IMR-90 (cell line): ENCODE data around the gene ATP11A. TPM values are rescaled to one million over a fixed set of nuclear protein-coding genes. Genes with fewer than 3 reads are reported as not detected.

ENCODE experiments used
- ATAC-seq: fragments of 200-7000 bp; cut with Tn5 transposase; 2 replicates; pipeline ENCODE4 v1.9.1; 2020; ENCODE audit warnings: low read depth, mild to moderate bottlenecking, moderate library complexity
- BruUV-seq: library from RNA; stranded (reverse); fragments of 400-500 nt; replicated peaks from 2 replicates; lab custom pipeline; 2021; lab: Mats Ljungman, UMichigan
- CTCF ChIA-PET: fragments of 300-600 bp; formaldehyde crosslinking; extraction: SDS; loops from one replicate; lab custom pipeline; 2021; ENCODE audit warnings: antibody characterized with exemption; lab: Yijun Ruan, JAX
- POLR2A ChIA-PET: fragments of 300-600 bp; sonication (Branson Sonifier 250); formaldehyde crosslinking; loops from one replicate; lab custom pipeline; 2022; ENCODE audit warnings: antibody characterized with exemption; ENCODE audit not compliant: unreplicated experiment; lab: Charles Lee
- DNase-seq: peaks from one replicate; pipeline ENCODE4 v3.0.0; 2013
- H2AFZ ChIP-seq: replicated peaks from 2 replicates; pipeline ENCODE3; 2013; ENCODE audit warnings: low read length, mild to moderate bottlenecking; ENCODE audit not compliant: poor library complexity
- H2AK5ac ChIP-seq: 2 replicates; pipeline ENCODE4 v1.6.1; 2013; ENCODE audit warnings: low read depth, low read length, inconsistent platforms
- H2AK9ac ChIP-seq: replicated peaks from 2 replicates; pipeline ENCODE3; 2013; ENCODE audit warnings: mild to moderate bottlenecking, low read depth, low read length, moderate library complexity; ENCODE audit not compliant: poor library complexity
- H2BK120ac ChIP-seq: 2 replicates; pipeline ENCODE4 v1.6.1; 2013; ENCODE audit warnings: low read depth, low read length, inconsistent platforms
- H2BK15ac ChIP-seq: 3 replicates; pipeline ENCODE4 v1.6.1; 2013; ENCODE audit warnings: low read depth, low read length, inconsistent platforms
- H2BK20ac ChIP-seq: 2 replicates; pipeline ENCODE4 v1.6.1; 2013; ENCODE audit warnings: low read depth, mild to moderate bottlenecking, inconsistent platforms, low read length, moderate library complexity
- H2BK5ac ChIP-seq: 2 replicates; pipeline ENCODE4 v1.6.1; 2013; ENCODE audit warnings: mild to moderate bottlenecking, low read depth, low read length, inconsistent platforms; ENCODE audit not compliant: poor library complexity, severe bottlenecking
- H3K14ac ChIP-seq: replicated peaks from 2 replicates; pipeline ENCODE4 v1.6.1; 2013; ENCODE audit warnings: low read depth, low read length, inconsistent platforms
- H3K18ac ChIP-seq: 2 replicates; pipeline ENCODE4 v1.6.1; 2013; ENCODE audit warnings: low read depth, low read length, control low read depth
- H3K23ac ChIP-seq: 2 replicates; pipeline ENCODE4 v1.6.1; 2013; ENCODE audit warnings: low read depth, low read length, inconsistent platforms
- H3K27ac ChIP-seq: 2 replicates; pipeline ENCODE4 v1.5.1; 2013; ENCODE audit warnings: mild to moderate bottlenecking, control low read depth, low read length; ENCODE audit not compliant: insufficient read depth
- H3K27me3 ChIP-seq: 2 replicates; pipeline ENCODE4 v1.6.1; 2013; ENCODE audit warnings: low read length; ENCODE audit not compliant: control insufficient read depth, insufficient read depth
- H3K36me3 ChIP-seq: 2 replicates; pipeline ENCODE4 v1.6.1; 2013; ENCODE audit warnings: low read length, mixed read lengths; ENCODE audit not compliant: control insufficient read depth, insufficient read depth
- H3K4ac ChIP-seq: 2 replicates; pipeline ENCODE4 v1.6.1; 2013; ENCODE audit warnings: low read depth, low read length, inconsistent platforms
- H3K4me1 ChIP-seq: 2 replicates; pipeline ENCODE4 v1.6.1; 2013; ENCODE audit warnings: low read length, mixed read lengths; ENCODE audit not compliant: control insufficient read depth, insufficient read depth
- H3K4me2 ChIP-seq: 2 replicates; pipeline ENCODE4 v1.6.1; 2013; ENCODE audit warnings: low read depth, mild to moderate bottlenecking, control low read depth, low read length, moderate library complexity
- H3K4me3 ChIP-seq: 2 replicates; pipeline ENCODE4 v1.5.1; 2013; ENCODE audit warnings: low read depth, mild to moderate bottlenecking, control low read depth, low read length, moderate library complexity; ENCODE audit not compliant: insufficient read depth
- H3K56ac ChIP-seq: 2 replicates; pipeline ENCODE4 v1.6.1; 2013; ENCODE audit warnings: low read length, inconsistent platforms; ENCODE audit not compliant: insufficient read depth; ENCODE audit errors: extremely low read depth
- H3K79me1 ChIP-seq, 2 experiments: 2 replicates each; pipeline ENCODE4 v1.6.1; 2013; ENCODE audit warnings: low read length in 2 of 2, inconsistent platforms in 1 of 2, low read depth in 1 of 2
- H3K9ac ChIP-seq: 2 replicates; pipeline ENCODE4 v1.6.1; 2013; ENCODE audit warnings: low read depth, low read length, control low read depth
- H3K9me1 ChIP-seq: 2 replicates; pipeline ENCODE4 v1.6.1; 2013; ENCODE audit warnings: low read length, inconsistent platforms; ENCODE audit not compliant: insufficient read depth
- H3K9me3 ChIP-seq: 2 replicates; pipeline ENCODE4 v1.6.1; 2013; ENCODE audit warnings: low read length; ENCODE audit not compliant: control insufficient read depth, insufficient read depth
- H4K20me1 ChIP-seq: 2 replicates; pipeline ENCODE4 v1.6.1; 2013; ENCODE audit warnings: low read length, inconsistent platforms; ENCODE audit not compliant: insufficient read depth
- H4K5ac ChIP-seq: 2 replicates; pipeline ENCODE4 v1.6.1; 2013; ENCODE audit warnings: mild to moderate bottlenecking, low read depth, low read length, control low read depth
- H4K8ac ChIP-seq, 2 experiments: 2 replicates each; pipeline ENCODE4 v1.6.1; 2013; ENCODE audit warnings: low read depth in 2 of 2, low read length in 2 of 2, control low read depth in 1 of 2, inconsistent platforms in 1 of 2
- H4K91ac ChIP-seq: 2 replicates; pipeline ENCODE4 v1.6.1; 2013; ENCODE audit warnings: low read depth, low read length, inconsistent platforms; ENCODE audit not compliant: insufficient read depth
- BHLHE40 ChIP-seq: fragments of 150-350 bp; IDR thresholded peaks from 2 replicates; pipeline ENCODE4 v1.6.1; 2016; ENCODE audit warnings: mild to moderate bottlenecking, low read depth, low read length
- CHD1 ChIP-seq: IDR thresholded peaks from 2 replicates; pipeline ENCODE4 v1.6.1; 2012; ENCODE audit warnings: low read depth, low read length, improper control_type of control experiment
- FOS ChIP-seq: fragments of 150-350 bp; IDR thresholded peaks from 2 replicates; pipeline ENCODE4 v1.6.1; 2016; ENCODE audit warnings: low read depth, low read length
- MAFK ChIP-seq: IDR thresholded peaks from 2 replicates; pipeline ENCODE4 v1.6.1; 2012; ENCODE audit warnings: low read depth, low read length, improper control_type of control experiment
- MAZ ChIP-seq: IDR thresholded peaks from 2 replicates; pipeline ENCODE4 v1.6.1; 2012; ENCODE audit warnings: low read depth, mild to moderate bottlenecking, low read length, improper control_type of control experiment, moderate library complexity, borderline replicate concordance
- MXI1 ChIP-seq: IDR thresholded peaks from 2 replicates; pipeline ENCODE4 v1.6.1; 2012; ENCODE audit warnings: low read depth, mild to moderate bottlenecking, low read length, moderate library complexity, borderline replicate concordance
- NFE2L2 ChIP-seq: fragments of 150-350 bp; IDR thresholded peaks from 2 replicates; pipeline ENCODE4 v1.6.1; 2016; ENCODE audit warnings: low read depth, mild to moderate bottlenecking, low read length
- POLR2A ChIP-seq: IDR thresholded peaks from 2 replicates; pipeline ENCODE4 v1.6.1; 2012; ENCODE audit warnings: mild to moderate bottlenecking, low read depth, low read length
- RAD21 ChIP-seq: IDR thresholded peaks from 2 replicates; pipeline ENCODE4 v1.6.1; 2012; ENCODE audit warnings: low read length, improper control_type of control experiment
- RFX5 ChIP-seq: IDR thresholded peaks from 2 replicates; pipeline ENCODE4 v1.8.0; 2012; ENCODE audit warnings: low read depth, mild to moderate bottlenecking, low read length, moderate library complexity
- WGBS, 2 experiments: methylation state at CpG; one replicate each; pipeline versions ENCODE4 v1.1.5 to v1.1.7; 2013; ENCODE audit warnings: missing lambda C conversion rate in 2 of 2; ENCODE audit not compliant: insufficient read length in 1 of 2; ENCODE audit errors: extremely low coverage in 2 of 2; 5-methylcytosine and 5-hydroxymethylcytosine counted together
- dilution Hi-C: fragments of 300-500 bp; cut with HindIII; formaldehyde crosslinking; loops from one replicate; pipeline ENCODE4 v1.14.3; 2018; ENCODE audit warnings: low sequenced_read_pairs; ENCODE audit not compliant: unreplicated experiment
- in situ Hi-C: fragments of 300-500 bp; cut with MboI; formaldehyde crosslinking; loops from 3 replicates; pipeline ENCODE4 v1.14.3; 2019; ENCODE audit warnings: low sequenced_read_pairs, inconsistent platforms, mixed read lengths
- intact Hi-C: fragments of 100-400 bp; cut with micrococcal nuclease; formaldehyde crosslinking; loops from 2 replicates; pipeline ENCODE4 v1.10.0; 2022
- polyA plus RNA-seq, 3 experiments: library from polyadenylated mRNA; depleted of rRNA; stranded (reverse); fragments of >200 nt; gene quantifications; 2 replicates each; pipeline ENCODE4 v1.2.3, GENCODE V29; 2012; ENCODE audit warnings: low replicate concordance in 1 of 3
- total RNA-seq: library from RNA; depleted of rRNA; stranded (reverse); fragments of >200 nt; gene quantifications from 2 replicates; pipeline ENCODE4 v1.2.3, GENCODE V29; 2012
- TF ChIP-seq, protein P1 (sequence below): fragments of 150-350 bp; IDR thresholded peaks from 2 replicates; pipeline ENCODE4 v1.6.1; 2017; ENCODE audit warnings: mild to moderate bottlenecking, antibody characterized with exemption, low read length, low read depth
- TF ChIP-seq, protein P2 (sequence below): fragments of 150-350 bp; IDR thresholded peaks from 2 replicates; pipeline ENCODE4 v1.6.1; 2016; ENCODE audit warnings: low read depth, mild to moderate bottlenecking, low read length, moderate library complexity, borderline replicate concordance
- TF ChIP-seq, protein P3 (sequence below): conservative IDR thresholded peaks from 2 replicates; pipeline ENCODE4 v1.5.1; 2012; ENCODE audit warnings: mild to moderate bottlenecking, low read depth, low read length, improper control_type of control experiment

Gene ATP11A
- total and polyA plus RNA-seq, 2 of the 4 experiments (the other 2 are of a cell fraction) = 8.4 to 12.0 TPM

DNA sequence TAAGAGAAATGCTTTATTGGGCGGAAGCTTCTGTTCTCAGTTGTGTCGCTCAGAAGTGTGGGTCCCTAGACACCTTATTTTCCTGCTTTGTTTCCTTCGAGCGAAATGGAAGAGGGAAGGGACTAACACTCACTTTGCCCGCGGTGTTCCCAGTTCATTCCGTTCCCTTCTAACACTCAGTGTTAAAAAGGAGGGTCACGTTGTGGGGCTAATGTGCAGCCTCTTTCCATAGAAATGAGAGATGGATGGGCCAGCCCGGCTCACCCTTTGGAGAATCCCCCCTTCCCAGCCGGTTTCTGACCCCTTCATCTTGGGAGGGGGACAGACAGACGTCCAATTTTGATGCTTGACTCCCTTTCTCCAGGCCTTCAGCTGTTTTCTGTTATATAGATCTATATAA, 2.3 kb downstream of the ATP11A start:
- Histone ChIP-seq H4K8ac (no peak overlapping the region), H3K9me1 (peaks cover 11% of the 10 kb centered on the region), H2AFZ (no peak overlapping the region), H3K9me3 (no peaks in the 10 kb centered on the region), H3K4me3 (no peak overlapping the region), H3K9ac (no peak overlapping the region), H3K27ac (no peak overlapping the region), H3K36me3 (0 out of 2 replicates have a peak, but pooled peaks cover 5% of the 10 kb centered on the region), H2BK15ac (no peak overlapping the region), H3K23ac (peak overlapping the region; percentile 92), H3K56ac (no peak overlapping the region), H4K91ac (no peak overlapping the region), H3K14ac (0 out of 2 replicates have a peak overlapping the region, but pooled peaks have one; percentile 1), H2BK20ac (no peak overlapping the region), H3K4me1 (peaks cover 14% of the 10 kb centered on the region), H3K79me1 (peaks cover 20 to 45% of the 10 kb centered on the region in 2 experiments), H2AK9ac (no peak overlapping the region), H3K4ac (0 out of 2 replicates have a peak overlapping the region, but pooled peaks have one; percentile 29), H2BK5ac (no peak overlapping the region), H3K27me3 (no peaks in the 10 kb centered on the region), H4K5ac (0 out of 2 replicates have a peak overlapping the region, but pooled peaks have one; percentile 42), H3K4me2 (peak overlapping the region; percentile 81), H2BK120ac (no peak overlapping the region), H4K20me1 (peaks cover 31% of the 10 kb centered on the region), H3K18ac (no peak overlapping the region; the same call in 1 of the 2 replicates), H2AK5ac (peak overlapping the region; percentile 10; the same call in 1 of the 2 replicates)
- ChIA-PET CTCF (no interaction called here), POLR2A (interaction anchor here (0.6 kb wide), 1 partner anchor 64 kb away, joined by 4 read pairs; no protein-coding TSS in a partner anchor)
- intact Hi-C loops = loop anchor here (5.0 kb wide), 2 partner anchors 70 to 90 kb away; no protein-coding TSS in a partner anchor
- dilution Hi-C loops = no loop called here
- ATAC-seq = no peak
- DNase-seq = no peak
- in situ Hi-C loops = no loop called here
- no CpG with 5 or more reads among the region's 11 CpGs for WGBS, 2 experiments
- TF ChIP-seq MXI1 (no peak), MAFK (no peak), FOS (no peak), CHD1 (no peak), MAZ (no peak), NFE2L2 (no peak), POLR2A (no peak), RFX5 (no peak), BHLHE40 (no peak), RAD21 (no peak)
- TF ChIP-seq, protein P1, sequence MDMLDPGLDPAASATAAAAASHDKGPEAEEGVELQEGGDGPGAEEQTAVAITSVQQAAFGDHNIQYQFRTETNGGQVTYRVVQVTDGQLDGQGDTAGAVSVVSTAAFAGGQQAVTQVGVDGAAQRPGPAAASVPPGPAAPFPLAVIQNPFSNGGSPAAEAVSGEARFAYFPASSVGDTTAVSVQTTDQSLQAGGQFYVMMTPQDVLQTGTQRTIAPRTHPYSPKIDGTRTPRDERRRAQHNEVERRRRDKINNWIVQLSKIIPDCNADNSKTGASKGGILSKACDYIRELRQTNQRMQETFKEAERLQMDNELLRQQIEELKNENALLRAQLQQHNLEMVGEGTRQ = no peak
- TF ChIP-seq, protein P2, sequence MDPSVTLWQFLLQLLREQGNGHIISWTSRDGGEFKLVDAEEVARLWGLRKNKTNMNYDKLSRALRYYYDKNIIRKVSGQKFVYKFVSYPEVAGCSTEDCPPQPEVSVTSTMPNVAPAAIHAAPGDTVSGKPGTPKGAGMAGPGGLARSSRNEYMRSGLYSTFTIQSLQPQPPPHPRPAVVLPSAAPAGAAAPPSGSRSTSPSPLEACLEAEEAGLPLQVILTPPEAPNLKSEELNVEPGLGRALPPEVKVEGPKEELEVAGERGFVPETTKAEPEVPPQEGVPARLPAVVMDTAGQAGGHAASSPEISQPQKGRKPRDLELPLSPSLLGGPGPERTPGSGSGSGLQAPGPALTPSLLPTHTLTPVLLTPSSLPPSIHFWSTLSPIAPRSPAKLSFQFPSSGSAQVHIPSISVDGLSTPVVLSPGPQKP = no peak
- TF ChIP-seq, protein P3, sequence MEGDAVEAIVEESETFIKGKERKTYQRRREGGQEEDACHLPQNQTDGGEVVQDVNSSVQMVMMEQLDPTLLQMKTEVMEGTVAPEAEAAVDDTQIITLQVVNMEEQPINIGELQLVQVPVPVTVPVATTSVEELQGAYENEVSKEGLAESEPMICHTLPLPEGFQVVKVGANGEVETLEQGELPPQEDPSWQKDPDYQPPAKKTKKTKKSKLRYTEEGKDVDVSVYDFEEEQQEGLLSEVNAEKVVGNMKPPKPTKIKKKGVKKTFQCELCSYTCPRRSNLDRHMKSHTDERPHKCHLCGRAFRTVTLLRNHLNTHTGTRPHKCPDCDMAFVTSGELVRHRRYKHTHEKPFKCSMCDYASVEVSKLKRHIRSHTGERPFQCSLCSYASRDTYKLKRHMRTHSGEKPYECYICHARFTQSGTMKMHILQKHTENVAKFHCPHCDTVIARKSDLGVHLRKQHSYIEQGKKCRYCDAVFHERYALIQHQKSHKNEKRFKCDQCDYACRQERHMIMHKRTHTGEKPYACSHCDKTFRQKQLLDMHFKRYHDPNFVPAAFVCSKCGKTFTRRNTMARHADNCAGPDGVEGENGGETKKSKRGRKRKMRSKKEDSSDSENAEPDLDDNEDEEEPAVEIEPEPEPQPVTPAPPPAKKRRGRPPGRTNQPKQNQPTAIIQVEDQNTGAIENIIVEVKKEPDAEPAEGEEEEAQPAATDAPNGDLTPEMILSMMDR = no peak
- BruUV-seq = TSS peak; percentile 44
